HEK293 (cell line): ENCODE measurements around the gene VAPA.

Source experiments
- CTCF ChIA-PET: fragments of 350-600 bp; formaldehyde crosslinking; extraction: SDS; loops from one replicate; lab custom pipeline; 2021; ENCODE audit warnings: antibody characterized with exemption; lab: Yijun Ruan, JAX
- POLR2A ChIA-PET: fragments of 300-600 bp; formaldehyde crosslinking; extraction: SDS; loops from one replicate; lab custom pipeline; 2020; ENCODE audit warnings: antibody characterized with exemption, inconsistent platforms; lab: Yijun Ruan, JAX
- H3K27ac ChIP-seq: fragments of 200-500 bp; sonication (Bioruptor generic); 2 replicates; pipeline ENCODE4 v1.5.1; 2014; ENCODE audit warnings: low read depth, low read length, control low read depth, inconsistent platforms; ENCODE audit errors: extremely low read depth
- H3K36me3 ChIP-seq, 2 experiments: fragments of 200-500 bp in 1 of 2; sonication (Bioruptor generic) in 1 of 2; 1 replicate in 1 of 2; 2 replicates in 1 of 2; pipeline ENCODE4 v1.5.1; 2014 to 2017; ENCODE audit warnings: inconsistent platforms in 2 of 2, low read length in 2 of 2; ENCODE audit not compliant: control insufficient read depth in 2 of 2, insufficient read depth in 1 of 2
- H3K4me1 ChIP-seq: fragments of 200-500 bp; sonication (Bioruptor generic); 2 replicates; pipeline ENCODE4 v1.5.1; 2014; ENCODE audit warnings: mild to moderate bottlenecking, low read length, inconsistent platforms; ENCODE audit not compliant: control insufficient read depth, insufficient read depth
- H3K4me3 ChIP-seq: 2 replicates; pipeline ENCODE4 v1.5.1; 2011; ENCODE audit warnings: low read depth, mild to moderate bottlenecking, control low read depth, low read length, moderate library complexity
- H3K9me3 ChIP-seq: fragments of 200-500 bp; sonication (Bioruptor generic); 2 replicates; pipeline ENCODE4 v1.5.1; 2014; ENCODE audit warnings: low read depth, low read length, inconsistent platforms; ENCODE audit not compliant: control insufficient read depth, insufficient read depth
- EGR2 ChIP-seq: fragments of 450-650 bp; formaldehyde crosslinking; IDR thresholded peaks from 2 replicates; pipeline ENCODE4 v1.5.1; 2016; ENCODE audit warnings: low read depth, missing biosample characterization, missing genetic modification characterization
- GLIS2 ChIP-seq: fragments of 450-650 bp; formaldehyde crosslinking; IDR thresholded peaks from 2 replicates; pipeline ENCODE4 v1.5.1; 2016; ENCODE audit warnings: missing biosample characterization, missing genetic modification characterization
- KLF16 ChIP-seq: fragments of 450-650 bp; formaldehyde crosslinking; IDR thresholded peaks from 2 replicates; pipeline ENCODE4 v1.5.1; 2017; ENCODE audit warnings: missing biosample characterization, missing genetic modification characterization
- MYNN ChIP-seq: fragments of 450-650 bp; formaldehyde crosslinking; IDR thresholded peaks from 2 replicates; pipeline ENCODE4 v1.5.1; 2016; ENCODE audit warnings: missing biosample characterization, missing genetic modification characterization, borderline replicate concordance
- SCRT1 ChIP-seq: fragments of 450-650 bp; formaldehyde crosslinking; IDR thresholded peaks from 2 replicates; pipeline ENCODE4 v1.5.1; 2016; ENCODE audit warnings: missing biosample characterization, missing genetic modification characterization, borderline replicate concordance
- YY2 ChIP-seq: fragments of 450-650 bp; formaldehyde crosslinking; IDR thresholded peaks from 2 replicates; pipeline ENCODE4 v1.5.1; 2016; ENCODE audit warnings: missing biosample characterization, missing genetic modification characterization
- ZBTB17 ChIP-seq: fragments of 450-650 bp; formaldehyde crosslinking; IDR thresholded peaks from 2 replicates; pipeline ENCODE4 v1.5.1; 2016; ENCODE audit warnings: missing biosample characterization, missing genetic modification characterization
- ZBTB20 ChIP-seq: fragments of 450-650 bp; formaldehyde crosslinking; IDR thresholded peaks from 2 replicates; pipeline ENCODE4 v1.5.1; 2016; ENCODE audit warnings: missing biosample characterization, missing genetic modification characterization
- ZNF274 ChIP-seq, 2 experiments: fragments of 200-500 bp in 1 of 2; fragments of 450-650 bp in 1 of 2; sonication (Bioruptor generic) in 1 of 2; formaldehyde crosslinking in 1 of 2; IDR thresholded peaks; 2 replicates each; pipeline versions ENCODE4 v1.5.1 to v1.6.1; 2014 to 2016; ENCODE audit warnings: borderline replicate concordance in 1 of 2, inconsistent platforms in 1 of 2, low read length in 1 of 2, missing biosample characterization in 1 of 2, missing genetic modification characterization in 1 of 2
- ZNF311 ChIP-seq: fragments of 450-650 bp; formaldehyde crosslinking; IDR thresholded peaks from 2 replicates; pipeline ENCODE4 v1.5.1; 2017; ENCODE audit warnings: missing biosample characterization, missing genetic modification characterization, borderline replicate concordance
- ZNF324 ChIP-seq: fragments of 450-650 bp; formaldehyde crosslinking; IDR thresholded peaks from 2 replicates; pipeline ENCODE4 v1.5.1; 2016; ENCODE audit warnings: missing biosample characterization, missing genetic modification characterization
- ZNF510 ChIP-seq: fragments of 450-650 bp; formaldehyde crosslinking; IDR thresholded peaks from 2 replicates; pipeline ENCODE4 v1.5.1; 2018; ENCODE audit warnings: mild to moderate bottlenecking, missing genetic modification characterization, missing biosample characterization; ENCODE audit not compliant: insufficient replicate concordance
- ZNF561 ChIP-seq: fragments of 450-650 bp; IDR thresholded peaks from 2 replicates; pipeline ENCODE4 v1.5.1; 2018; ENCODE audit warnings: missing biosample characterization, missing genetic modification characterization, borderline replicate concordance
- ZNF596 ChIP-seq: fragments of 450-650 bp; IDR thresholded peaks from 2 replicates; pipeline ENCODE4 v1.5.0; 2018; ENCODE audit warnings: missing biosample characterization, mild to moderate bottlenecking, missing genetic modification characterization, moderate library complexity
- ZNF600 ChIP-seq: fragments of 450-650 bp; formaldehyde crosslinking; IDR thresholded peaks from 2 replicates; pipeline ENCODE4 v1.5.1; 2016; ENCODE audit warnings: missing biosample characterization, missing genetic modification characterization
- ZNF623 ChIP-seq: fragments of 450-650 bp; formaldehyde crosslinking; IDR thresholded peaks from 2 replicates; pipeline ENCODE4 v1.5.1; 2016; ENCODE audit warnings: missing biosample characterization, missing genetic modification characterization
- ZNF768 ChIP-seq: fragments of 450-650 bp; formaldehyde crosslinking; IDR thresholded peaks from 2 replicates; pipeline ENCODE4 v1.5.1; 2018; ENCODE audit warnings: missing biosample characterization, mild to moderate bottlenecking, missing genetic modification characterization
- ZNF785 ChIP-seq: fragments of 450-650 bp; formaldehyde crosslinking; IDR thresholded peaks from 2 replicates; pipeline ENCODE4 v1.5.1; 2016; ENCODE audit warnings: missing biosample characterization, missing genetic modification characterization
- TF ChIP-seq, protein P1 (sequence below): fragments of 450-650 bp; IDR thresholded peaks from 2 replicates; pipeline ENCODE4 v1.5.1; 2018; ENCODE audit warnings: missing biosample characterization, missing genetic modification characterization
- TF ChIP-seq, protein P2 (sequence below): fragments of 450-650 bp; formaldehyde crosslinking; IDR thresholded peaks from 2 replicates; pipeline ENCODE4 v1.5.1; 2016; ENCODE audit warnings: missing biosample characterization, missing genetic modification characterization
- TF ChIP-seq, protein P3 (sequence below): fragments of 450-650 bp; formaldehyde crosslinking; IDR thresholded peaks from 2 replicates; pipeline ENCODE4 v1.5.1; 2016; ENCODE audit warnings: missing biosample characterization, missing genetic modification characterization
- TF ChIP-seq, protein P4 (sequence below): fragments of 450-650 bp; formaldehyde crosslinking; IDR thresholded peaks from 2 replicates; pipeline ENCODE4 v1.5.1; 2016; ENCODE audit warnings: missing biosample characterization, missing genetic modification characterization

Gene VAPA

DNA sequence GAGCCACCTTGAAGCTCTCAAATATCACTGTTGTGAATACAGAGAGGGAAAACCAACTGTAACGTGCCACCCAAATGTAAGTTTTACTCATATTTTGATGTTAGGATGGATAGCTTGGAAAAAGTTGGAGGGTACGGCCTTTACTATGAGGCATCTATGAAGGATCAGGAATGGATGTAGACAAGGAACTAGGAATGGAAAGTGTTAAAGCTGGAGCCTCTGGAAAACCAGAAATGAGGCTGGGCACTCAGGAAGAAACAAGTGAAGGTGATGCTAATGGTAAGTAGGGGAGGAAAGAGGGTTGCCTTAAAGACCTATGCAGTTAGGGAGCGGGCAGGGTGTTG is 27.8 kb upstream of the VAPA start:
- ChIA-PET CTCF (no interaction called here), POLR2A (no interaction called here)
- no peak for TF ChIP-seq ZNF596
- no peak for TF ChIP-seq ZNF600
- no peak for TF ChIP-seq ZNF311 (tag by site-specific recombination)
- no peak for TF ChIP-seq ZBTB17
- Histone ChIP-seq H3K27ac (no peak overlapping the region), H3K4me1 (no peaks in the 10 kb centered on the region), H3K9me3 (no peaks in the 10 kb centered on the region), H3K4me3 (no peak overlapping the region), H3K36me3 (no peaks in the 10 kb centered on the region)

DNA sequence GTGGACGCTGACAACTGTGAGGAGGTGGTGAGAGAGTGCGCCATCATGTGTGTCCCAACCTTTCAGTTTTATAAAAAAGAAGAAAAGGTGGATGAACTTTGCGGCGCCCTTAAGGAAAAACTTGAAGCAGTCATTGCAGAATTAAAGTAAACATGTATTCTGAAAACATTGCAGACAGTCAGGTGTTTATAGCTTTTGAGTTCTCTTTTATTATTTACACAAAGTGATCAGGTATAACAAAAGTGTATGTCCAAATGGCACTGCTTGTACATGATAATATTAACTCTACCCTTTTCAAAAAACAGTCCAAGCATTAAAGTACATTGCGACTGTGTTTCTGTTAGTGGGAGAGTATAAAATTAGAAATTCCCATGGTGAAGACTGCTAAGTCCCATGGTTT is 25.8 kb upstream of the VAPA start:
- Histone ChIP-seq H3K4me3 (no peak overlapping the region), H3K36me3 (no peaks in the 10 kb centered on the region), H3K4me1 (no peaks in the 10 kb centered on the region), H3K27ac (no peak overlapping the region), H3K9me3 (no peaks in the 10 kb centered on the region)
- POLR2A ChIA-PET: no interaction called here
- TF ChIP-seq ZNF785 (tag by site-specific recombination) (no peak), ZNF561 (tag by site-specific recombination) (no peak), MYNN (no peak), EGR2 (tag by site-specific recombination) (no peak), ZBTB20 (tag by site-specific recombination) (no peak), YY2 (tag by site-specific recombination) (no peak), ZNF324 (no peak)
- TF ChIP-seq, protein P1, sequence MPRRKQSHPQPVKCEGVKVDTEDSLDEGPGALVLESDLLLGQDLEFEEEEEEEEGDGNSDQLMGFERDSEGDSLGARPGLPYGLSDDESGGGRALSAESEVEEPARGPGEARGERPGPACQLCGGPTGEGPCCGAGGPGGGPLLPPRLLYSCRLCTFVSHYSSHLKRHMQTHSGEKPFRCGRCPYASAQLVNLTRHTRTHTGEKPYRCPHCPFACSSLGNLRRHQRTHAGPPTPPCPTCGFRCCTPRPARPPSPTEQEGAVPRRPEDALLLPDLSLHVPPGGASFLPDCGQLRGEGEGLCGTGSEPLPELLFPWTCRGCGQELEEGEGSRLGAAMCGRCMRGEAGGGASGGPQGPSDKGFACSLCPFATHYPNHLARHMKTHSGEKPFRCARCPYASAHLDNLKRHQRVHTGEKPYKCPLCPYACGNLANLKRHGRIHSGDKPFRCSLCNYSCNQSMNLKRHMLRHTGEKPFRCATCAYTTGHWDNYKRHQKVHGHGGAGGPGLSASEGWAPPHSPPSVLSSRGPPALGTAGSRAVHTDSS (tag by site-specific recombination): no peak
- TF ChIP-seq, protein P2, sequence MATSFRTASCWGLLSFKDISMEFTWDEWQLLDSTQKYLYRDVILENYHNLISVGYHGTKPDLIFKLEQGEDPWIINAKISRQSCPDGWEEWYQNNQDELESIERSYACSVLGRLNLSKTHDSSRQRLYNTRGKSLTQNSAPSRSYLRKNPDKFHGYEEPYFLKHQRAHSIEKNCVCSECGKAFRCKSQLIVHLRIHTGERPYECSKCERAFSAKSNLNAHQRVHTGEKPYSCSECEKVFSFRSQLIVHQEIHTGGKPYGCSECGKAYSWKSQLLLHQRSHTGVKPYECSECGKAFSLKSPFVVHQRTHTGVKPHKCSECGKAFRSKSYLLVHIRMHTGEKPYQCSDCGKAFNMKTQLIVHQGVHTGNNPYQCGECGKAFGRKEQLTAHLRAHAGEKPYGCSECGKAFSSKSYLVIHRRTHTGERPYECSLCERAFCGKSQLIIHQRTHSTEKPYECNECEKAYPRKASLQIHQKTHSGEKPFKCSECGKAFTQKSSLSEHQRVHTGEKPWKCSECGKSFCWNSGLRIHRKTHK (tag by site-specific recombination): no peak
- CTCF ChIA-PET: interaction anchor here (0.6 kb wide), 1 partner anchor 10 kb away, joined by 3 read pairs; no protein-coding TSS in a partner anchor

DNA sequence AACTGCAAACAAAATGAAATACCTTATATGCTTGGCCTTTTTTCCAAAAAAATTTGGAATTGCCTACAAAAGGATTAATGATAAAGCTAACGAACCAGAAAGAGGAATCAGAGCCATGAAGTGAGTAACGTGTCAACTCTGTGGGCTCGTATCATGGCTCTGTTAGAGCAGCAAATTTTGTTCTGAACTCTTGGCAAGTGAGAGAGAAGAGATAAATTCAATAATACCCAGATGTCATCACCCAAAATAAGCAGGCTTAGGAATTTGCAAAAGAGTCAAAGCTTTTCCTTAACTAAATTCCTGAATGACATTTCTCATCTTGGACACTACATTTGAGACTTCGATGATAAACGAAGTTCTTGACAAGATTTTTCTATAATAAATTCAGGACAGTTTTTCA is 23.6 kb upstream of the VAPA start:
- TF ChIP-seq SCRT1 (no peak), ZNF623 (tag by site-specific recombination) (no peak), ZNF510 (no peak), GLIS2 (tag by site-specific recombination) (no peak), KLF16 (tag by site-specific recombination) (no peak), ZNF768 (no peak), ZNF274 (IDR thresholded peaks at IDR 0.05; ENCODE audit: low read length) (no peak), ZNF274 (tag by site-specific recombination; IDR thresholded peaks at IDR 0.05; ENCODE audit: borderline replicate concordance) (no peak)
- TF ChIP-seq, protein P3, sequence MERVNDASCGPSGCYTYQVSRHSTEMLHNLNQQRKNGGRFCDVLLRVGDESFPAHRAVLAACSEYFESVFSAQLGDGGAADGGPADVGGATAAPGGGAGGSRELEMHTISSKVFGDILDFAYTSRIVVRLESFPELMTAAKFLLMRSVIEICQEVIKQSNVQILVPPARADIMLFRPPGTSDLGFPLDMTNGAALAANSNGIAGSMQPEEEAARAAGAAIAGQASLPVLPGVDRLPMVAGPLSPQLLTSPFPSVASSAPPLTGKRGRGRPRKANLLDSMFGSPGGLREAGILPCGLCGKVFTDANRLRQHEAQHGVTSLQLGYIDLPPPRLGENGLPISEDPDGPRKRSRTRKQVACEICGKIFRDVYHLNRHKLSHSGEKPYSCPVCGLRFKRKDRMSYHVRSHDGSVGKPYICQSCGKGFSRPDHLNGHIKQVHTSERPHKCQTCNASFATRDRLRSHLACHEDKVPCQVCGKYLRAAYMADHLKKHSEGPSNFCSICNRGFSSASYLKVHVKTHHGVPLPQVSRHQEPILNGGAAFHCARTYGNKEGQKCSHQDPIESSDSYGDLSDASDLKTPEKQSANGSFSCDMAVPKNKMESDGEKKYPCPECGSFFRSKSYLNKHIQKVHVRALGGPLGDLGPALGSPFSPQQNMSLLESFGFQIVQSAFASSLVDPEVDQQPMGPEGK (tag by site-specific recombination): no peak
- TF ChIP-seq, protein P4, sequence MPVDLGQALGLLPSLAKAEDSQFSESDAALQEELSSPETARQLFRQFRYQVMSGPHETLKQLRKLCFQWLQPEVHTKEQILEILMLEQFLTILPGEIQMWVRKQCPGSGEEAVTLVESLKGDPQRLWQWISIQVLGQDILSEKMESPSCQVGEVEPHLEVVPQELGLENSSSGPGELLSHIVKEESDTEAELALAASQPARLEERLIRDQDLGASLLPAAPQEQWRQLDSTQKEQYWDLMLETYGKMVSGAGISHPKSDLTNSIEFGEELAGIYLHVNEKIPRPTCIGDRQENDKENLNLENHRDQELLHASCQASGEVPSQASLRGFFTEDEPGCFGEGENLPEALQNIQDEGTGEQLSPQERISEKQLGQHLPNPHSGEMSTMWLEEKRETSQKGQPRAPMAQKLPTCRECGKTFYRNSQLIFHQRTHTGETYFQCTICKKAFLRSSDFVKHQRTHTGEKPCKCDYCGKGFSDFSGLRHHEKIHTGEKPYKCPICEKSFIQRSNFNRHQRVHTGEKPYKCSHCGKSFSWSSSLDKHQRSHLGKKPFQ (tag by site-specific recombination): no peak
- TF ChIP-seq, all 188 proteins: peak for 0
- H3K4me1 ChIP-seq: no peaks in the 10 kb centered on the region
- no peak overlapping the region for H3K27ac ChIP-seq
- no peaks in the 10 kb centered on the region; a peak in 1 of 3 replicates for H3K36me3 ChIP-seq
- no peaks in the 10 kb centered on the region for H3K9me3 ChIP-seq
- ChIA-PET CTCF (interaction anchor here (0.6 to 0.8 kb wide), 2 partner anchors 13 to 25 kb away, joined by 3 read pairs; no protein-coding TSS in a partner anchor), POLR2A (no interaction called here)
- no peak overlapping the region for H3K4me3 ChIP-seq
